ENCODE data around the gene NPC1L1.

Gene NPC1L1

GRCh38 chr7:44524811-44525388, 16.2 kb downstream of the NPC1L1 start:
- H3K4me3 ChIP-seq (ENCODE audit: low read depth, low read length) = no peak overlapping the region
- TF ChIP-seq, protein P1, sequence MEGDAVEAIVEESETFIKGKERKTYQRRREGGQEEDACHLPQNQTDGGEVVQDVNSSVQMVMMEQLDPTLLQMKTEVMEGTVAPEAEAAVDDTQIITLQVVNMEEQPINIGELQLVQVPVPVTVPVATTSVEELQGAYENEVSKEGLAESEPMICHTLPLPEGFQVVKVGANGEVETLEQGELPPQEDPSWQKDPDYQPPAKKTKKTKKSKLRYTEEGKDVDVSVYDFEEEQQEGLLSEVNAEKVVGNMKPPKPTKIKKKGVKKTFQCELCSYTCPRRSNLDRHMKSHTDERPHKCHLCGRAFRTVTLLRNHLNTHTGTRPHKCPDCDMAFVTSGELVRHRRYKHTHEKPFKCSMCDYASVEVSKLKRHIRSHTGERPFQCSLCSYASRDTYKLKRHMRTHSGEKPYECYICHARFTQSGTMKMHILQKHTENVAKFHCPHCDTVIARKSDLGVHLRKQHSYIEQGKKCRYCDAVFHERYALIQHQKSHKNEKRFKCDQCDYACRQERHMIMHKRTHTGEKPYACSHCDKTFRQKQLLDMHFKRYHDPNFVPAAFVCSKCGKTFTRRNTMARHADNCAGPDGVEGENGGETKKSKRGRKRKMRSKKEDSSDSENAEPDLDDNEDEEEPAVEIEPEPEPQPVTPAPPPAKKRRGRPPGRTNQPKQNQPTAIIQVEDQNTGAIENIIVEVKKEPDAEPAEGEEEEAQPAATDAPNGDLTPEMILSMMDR (IDR thresholded peaks at IDR 0.05; ENCODE audit: low read depth, low read length, missing control alignments) = no peak
- in situ Hi-C loops (cut with HindIII; ENCODE audit: low sequenced_read_pairs) = no loop called here
- no peak for DNase-seq (ENCODE audit: low read depth)

- no peak for DNase-seq (ENCODE audit: low read depth)
- in situ Hi-C loops (cut with HindIII; ENCODE audit: low sequenced_read_pairs) = no loop called here
- H3K4me3 ChIP-seq (ENCODE audit: low read depth, low read length) = no peak overlapping the region
- TF ChIP-seq, protein P1 (IDR thresholded peaks at IDR 0.05; ENCODE audit: low read depth, low read length, missing control alignments) = no peak
Measured at GRCh38 chr7:44522315-44522714, 18.8 kb downstream of the NPC1L1 start.

DNA sequence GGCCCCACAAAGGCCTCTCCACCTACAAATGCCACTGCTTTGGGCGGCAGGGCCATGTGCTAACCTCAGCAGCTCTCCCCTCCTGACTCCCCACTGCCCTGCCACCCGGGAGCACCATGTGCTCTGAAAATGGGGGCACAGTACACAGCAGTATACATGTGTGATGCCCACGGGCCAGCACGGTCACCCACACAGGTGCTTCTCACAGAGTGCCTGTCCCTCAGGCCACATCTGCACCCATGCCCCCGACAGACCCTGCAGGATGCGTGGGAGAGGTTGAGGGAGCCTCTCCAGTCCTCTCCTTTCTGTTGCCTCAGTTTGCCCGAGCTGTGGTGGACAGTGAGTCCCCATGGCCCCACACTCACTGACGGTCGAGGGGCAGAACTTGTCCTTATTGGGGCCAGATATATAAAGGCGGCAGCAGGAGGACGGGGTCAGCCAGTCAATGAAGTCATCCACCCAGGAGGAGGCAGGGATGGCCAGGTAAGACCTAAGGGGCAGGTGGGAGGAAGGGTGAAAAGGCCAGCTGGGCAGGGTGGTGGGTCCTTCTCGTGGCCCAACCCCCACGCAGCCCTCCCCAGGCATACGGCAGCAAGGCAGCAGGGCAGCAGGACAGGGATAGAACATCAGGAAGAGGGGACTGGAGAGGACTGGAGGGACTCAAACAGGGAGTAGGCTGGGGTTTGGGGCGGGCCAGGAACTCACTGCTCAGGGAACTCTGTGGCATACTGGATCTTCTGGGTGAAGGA, 19.6 kb downstream of the NPC1L1 start:
- H3K4me3 ChIP-seq (ENCODE audit: low read depth, low read length) = no peak overlapping the region
- in situ Hi-C loops (cut with HindIII; ENCODE audit: low sequenced_read_pairs) = no loop called here
- no peak for DNase-seq (ENCODE audit: low read depth)
- TF ChIP-seq, protein P1 (IDR thresholded peaks at IDR 0.05; ENCODE audit: low read depth, low read length, missing control alignments) = no peak

DNA sequence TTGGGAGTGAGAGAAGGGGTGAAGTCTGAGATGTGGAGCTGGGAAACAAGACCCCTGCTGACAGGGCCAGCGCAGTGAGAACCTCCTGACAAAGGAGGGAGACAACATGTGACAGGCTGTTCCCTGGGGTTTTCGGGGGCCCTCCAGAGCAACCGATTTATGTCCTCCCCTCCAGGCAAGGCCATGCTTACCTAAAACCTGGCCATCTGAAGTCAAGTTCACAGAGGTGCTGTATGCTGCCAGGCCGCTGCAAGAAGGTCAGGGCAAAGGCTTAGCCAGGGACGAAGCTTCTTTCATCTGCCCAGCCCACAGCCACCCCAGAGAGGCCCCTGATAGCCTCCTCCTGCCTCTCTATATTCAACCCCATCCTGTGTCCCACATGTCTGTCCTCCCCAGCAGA, 20.6 kb downstream of the NPC1L1 start:
- in situ Hi-C loops (cut with HindIII; ENCODE audit: low sequenced_read_pairs) = no loop called here
- TF ChIP-seq, protein P1 (IDR thresholded peaks at IDR 0.05; ENCODE audit: low read depth, low read length, missing control alignments) = no peak
- no peak for DNase-seq (ENCODE audit: low read depth)
- H3K4me3 ChIP-seq (ENCODE audit: low read depth, low read length) = no peak overlapping the region

DNA sequence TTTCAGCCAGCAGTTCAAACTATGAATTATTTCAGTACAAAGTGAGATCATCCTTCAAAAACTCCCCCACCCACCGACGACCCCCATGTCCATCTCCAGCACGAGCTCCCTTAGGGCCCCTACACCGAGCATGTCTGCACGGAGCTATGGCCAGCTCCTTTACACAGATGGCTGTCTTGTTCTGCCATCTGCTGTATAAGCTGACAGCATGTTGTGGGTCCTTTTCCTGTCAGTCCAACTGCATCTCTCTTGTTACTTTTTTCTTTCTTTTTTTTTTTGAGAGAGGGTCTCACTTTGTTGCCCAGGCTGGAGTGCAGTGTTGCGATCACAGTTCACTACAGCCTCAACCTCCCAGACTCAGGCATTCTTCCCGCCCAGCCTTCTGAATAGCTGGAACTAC, 21.6 kb downstream of the NPC1L1 start:
- no peak overlapping the region for H3K4me3 ChIP-seq (ENCODE audit: low read depth, low read length)
- DNase-seq (ENCODE audit: low read depth) = no peak
- in situ Hi-C loops (cut with HindIII; ENCODE audit: low sequenced_read_pairs) = no loop called here
- TF ChIP-seq, protein P1 (IDR thresholded peaks at IDR 0.05; ENCODE audit: low read depth, low read length, missing control alignments) = no peak

DNA sequence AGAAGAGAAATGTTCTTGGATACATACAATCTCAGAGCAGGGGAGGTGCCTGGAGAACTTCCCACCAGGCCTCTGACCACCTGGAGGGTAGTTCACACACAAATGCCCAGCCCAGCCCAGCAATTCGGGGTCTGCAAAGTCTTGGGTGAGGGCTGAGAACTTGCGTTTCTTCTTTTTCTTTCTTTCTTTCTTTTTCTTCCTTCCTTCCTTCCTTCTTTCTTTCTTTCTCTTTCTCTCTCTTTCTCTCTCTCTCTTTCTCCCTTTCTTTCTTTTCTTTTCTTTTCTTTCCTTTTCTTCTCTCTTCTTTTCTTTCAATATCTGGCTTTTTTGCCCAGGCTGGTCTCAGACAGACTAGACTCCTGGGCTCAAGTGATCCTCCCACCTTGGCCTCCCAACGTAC, 22.4 kb downstream of the NPC1L1 start:
- H3K4me3 ChIP-seq (ENCODE audit: low read depth, low read length) = no peak overlapping the region
- in situ Hi-C loops (cut with HindIII; ENCODE audit: low sequenced_read_pairs) = no loop called here
- TF ChIP-seq, protein P1 (IDR thresholded peaks at IDR 0.05; ENCODE audit: low read depth, low read length, missing control alignments) = no peak
- DNase-seq (ENCODE audit: low read depth) = no peak

Data from astrocyte of the cerebellum (primary cell).